Upper lobe of left lung (tissue), 4 donors: ENCODE data around the gene RGL3.

Experiments used
- POLR2A ChIP-seq, 4 donors: fragments of 450-650 bp; IDR thresholded peaks; one replicate each; pipeline ENCODE4 v1.5.1; 2016 to 2017; ENCODE audit warnings: antibody characterized with exemption in 4 of 4, mild to moderate bottlenecking in 2 of 4
- TF ChIP-seq, protein P1 (sequence below), 6 experiments: fragments of 450-650 bp in 4 of 6; fragments of 200-600 bp in 2 of 6; sonication (generic) in 2 of 6; IDR thresholded peaks; one replicate each; pipeline ENCODE4 v1.5.1; 2016 to 2019; ENCODE audit warnings: antibody characterized with exemption in 6 of 6

- TF ChIP-seq POLR2A (IDR thresholded peaks at IDR 0.05): no peak
- TF ChIP-seq, protein P1, sequence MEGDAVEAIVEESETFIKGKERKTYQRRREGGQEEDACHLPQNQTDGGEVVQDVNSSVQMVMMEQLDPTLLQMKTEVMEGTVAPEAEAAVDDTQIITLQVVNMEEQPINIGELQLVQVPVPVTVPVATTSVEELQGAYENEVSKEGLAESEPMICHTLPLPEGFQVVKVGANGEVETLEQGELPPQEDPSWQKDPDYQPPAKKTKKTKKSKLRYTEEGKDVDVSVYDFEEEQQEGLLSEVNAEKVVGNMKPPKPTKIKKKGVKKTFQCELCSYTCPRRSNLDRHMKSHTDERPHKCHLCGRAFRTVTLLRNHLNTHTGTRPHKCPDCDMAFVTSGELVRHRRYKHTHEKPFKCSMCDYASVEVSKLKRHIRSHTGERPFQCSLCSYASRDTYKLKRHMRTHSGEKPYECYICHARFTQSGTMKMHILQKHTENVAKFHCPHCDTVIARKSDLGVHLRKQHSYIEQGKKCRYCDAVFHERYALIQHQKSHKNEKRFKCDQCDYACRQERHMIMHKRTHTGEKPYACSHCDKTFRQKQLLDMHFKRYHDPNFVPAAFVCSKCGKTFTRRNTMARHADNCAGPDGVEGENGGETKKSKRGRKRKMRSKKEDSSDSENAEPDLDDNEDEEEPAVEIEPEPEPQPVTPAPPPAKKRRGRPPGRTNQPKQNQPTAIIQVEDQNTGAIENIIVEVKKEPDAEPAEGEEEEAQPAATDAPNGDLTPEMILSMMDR (IDR thresholded peaks at IDR 0.05): no peak
These were observed 993 bp downstream of the RGL3 start for GRCh38 chr19:11418094-11418548.
